GM12873 (cell line): Measurements from ENCODE around the gene FHL3.

Experiments used
- TF ChIP-seq, protein P1 (sequence below): IDR thresholded peaks from 2 replicates; pipeline ENCODE4 v1.5.1; 2012; ENCODE audit warnings: low read depth, mild to moderate bottlenecking, moderate library complexity, low read length, control low read depth; ENCODE audit not compliant: insufficient read depth; ENCODE audit errors: missing control alignments

Gene FHL3

GRCh38 chr1:38046884-38047602, 41.7 kb upstream of the FHL3 start:
- TF ChIP-seq, protein P1, sequence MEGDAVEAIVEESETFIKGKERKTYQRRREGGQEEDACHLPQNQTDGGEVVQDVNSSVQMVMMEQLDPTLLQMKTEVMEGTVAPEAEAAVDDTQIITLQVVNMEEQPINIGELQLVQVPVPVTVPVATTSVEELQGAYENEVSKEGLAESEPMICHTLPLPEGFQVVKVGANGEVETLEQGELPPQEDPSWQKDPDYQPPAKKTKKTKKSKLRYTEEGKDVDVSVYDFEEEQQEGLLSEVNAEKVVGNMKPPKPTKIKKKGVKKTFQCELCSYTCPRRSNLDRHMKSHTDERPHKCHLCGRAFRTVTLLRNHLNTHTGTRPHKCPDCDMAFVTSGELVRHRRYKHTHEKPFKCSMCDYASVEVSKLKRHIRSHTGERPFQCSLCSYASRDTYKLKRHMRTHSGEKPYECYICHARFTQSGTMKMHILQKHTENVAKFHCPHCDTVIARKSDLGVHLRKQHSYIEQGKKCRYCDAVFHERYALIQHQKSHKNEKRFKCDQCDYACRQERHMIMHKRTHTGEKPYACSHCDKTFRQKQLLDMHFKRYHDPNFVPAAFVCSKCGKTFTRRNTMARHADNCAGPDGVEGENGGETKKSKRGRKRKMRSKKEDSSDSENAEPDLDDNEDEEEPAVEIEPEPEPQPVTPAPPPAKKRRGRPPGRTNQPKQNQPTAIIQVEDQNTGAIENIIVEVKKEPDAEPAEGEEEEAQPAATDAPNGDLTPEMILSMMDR, result no peak

GRCh38 chr1:38046333-38046883, 41.1 kb upstream of the FHL3 start, which contains the start of gene POU3F1:
Gene POU3F1 (minus strand): TSS chr1:38046793. CDS start chr1:38046743, 50 bp downstream.
- TF ChIP-seq, protein P1, result no peak

- TF ChIP-seq, protein P1, result no peak
These were observed 40.4 kb upstream of the FHL3 start for GRCh38 chr1:38045401-38046332.

GRCh38 chr1:38044221-38045215, 39.2 kb upstream of the FHL3 start:
- TF ChIP-seq, protein P1, result no peak

DNA sequence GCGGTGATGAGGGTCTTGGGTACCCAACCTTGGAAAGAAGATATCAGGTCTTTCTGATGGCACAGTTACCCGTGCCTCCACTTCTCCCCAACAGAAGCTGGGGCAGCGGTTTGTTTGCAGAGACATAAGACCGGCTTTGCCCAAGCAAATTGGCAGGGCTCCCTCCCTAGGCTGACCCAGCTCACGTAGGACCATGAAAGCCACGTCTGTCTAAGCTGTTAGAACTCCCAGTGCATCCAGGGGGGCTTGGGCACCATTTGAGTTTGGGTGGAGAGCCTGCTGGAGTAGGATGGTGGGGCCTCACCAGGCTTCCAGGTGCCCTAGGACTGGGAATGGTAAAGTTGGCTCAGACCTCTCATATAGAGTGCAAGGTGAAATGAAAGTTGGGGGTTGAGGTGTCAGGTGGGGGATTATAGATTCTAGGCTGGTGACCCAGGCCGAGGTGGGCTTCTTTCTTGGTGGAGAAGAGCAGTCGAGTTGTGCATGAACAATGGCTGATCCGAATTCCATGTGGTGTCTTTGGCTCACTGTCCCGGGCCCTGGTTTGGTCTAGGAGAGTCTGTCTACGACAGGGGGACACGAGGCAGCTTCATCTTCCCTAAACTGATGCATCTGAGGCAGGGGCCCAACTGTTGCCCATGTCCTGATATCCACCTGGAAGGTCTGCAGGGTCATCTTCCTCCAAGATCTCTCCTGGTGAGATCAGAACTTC, 37.9 kb upstream of the FHL3 start:
- TF ChIP-seq, protein P1, result no peak
